A172 (cell line): ENCODE results near the gene NPTN. TPM values are rescaled to one million over a fixed set of nuclear protein-coding genes. Genes with fewer than 3 reads are reported as not detected.
"Not testable (repeated sequence)": the region's sequence is repeated elsewhere in the genome, so short reads cannot be mapped to it uniquely, and the experiment has no call there.

Experiments used
- DNase-seq: peaks from one replicate; pipeline ENCODE4 v3.0.0-alpha.2; 2015; ENCODE audit warnings: low spot score
- total RNA-seq: library from RNA; depleted of rRNA; stranded (reverse); fragments of >200 nt; shearing (Covaris generic); gene quantifications from 2 replicates; pipeline ENCODE4 v1.2.3, GENCODE V29; 2014

Gene NPTN
- total RNA-seq, 1 experiment from 2014 or later, result 77.2 TPM

- DNase-seq, result no peak
Measured at GRCh38 chr15:73601451-73602445, 31.4 kb downstream of the NPTN start.

- DNase-seq, result no peak
Measured at GRCh38 chr15:73600413-73601335, 32.5 kb downstream of the NPTN start.

- peak; percentile 49 for DNase-seq
Measured at GRCh38 chr15:73599934-73600333, 33.3 kb downstream of the NPTN start.

- no peak for DNase-seq
Measured at GRCh38 chr15:73598530-73599160, 34.5 kb downstream of the NPTN start.

GRCh38 chr15:73597036-73597638 lies 36.1 kb downstream of the NPTN start:
- DNase-seq, result no peak

GRCh38 chr15:73596174-73596573 lies 37.0 kb downstream of the NPTN start:
- DNase-seq, result no peak

- DNase-seq, result no peak
Measured at GRCh38 chr15:73594109-73594508, 39.1 kb downstream of the NPTN start.

- DNase-seq, result no peak
Measured at GRCh38 chr15:73593304-73594074, 39.7 kb downstream of the NPTN start.

GRCh38 chr15:73590263-73590662 lies 42.9 kb downstream of the NPTN start:
- DNase-seq, result no peak

- no peak for DNase-seq
Measured at GRCh38 chr15:73589766-73590165, 43.4 kb downstream of the NPTN start.

GRCh38 chr15:73585871-73586654 lies 47.1 kb downstream of the NPTN start:
- no peak for DNase-seq

- no peak for DNase-seq
Measured at GRCh38 chr15:73584699-73585420, 48.3 kb downstream of the NPTN start.

- DNase-seq, result no peak
Measured at GRCh38 chr15:73583544-73583943, 49.6 kb downstream of the NPTN start.

- no peak for DNase-seq
Measured at GRCh38 chr15:73582851-73583379, 50.3 kb downstream of the NPTN start.

- DNase-seq, result no peak
Measured at GRCh38 chr15:73578026-73578425, 55.2 kb downstream of the NPTN start.

- DNase-seq, result not testable (repeated sequence)
Measured at GRCh38 chr15:73577593-73577992, 55.6 kb downstream of the NPTN start.

GRCh38 chr15:73575636-73576247 lies 57.4 kb downstream of the NPTN start:
- no peak for DNase-seq

- DNase-seq, result no peak
Measured at GRCh38 chr15:73573572-73573971, 59.6 kb downstream of the NPTN start.
